Measurements from ENCODE around the gene STRN3. TPM values are rescaled to one million over a fixed set of nuclear protein-coding genes. Genes with fewer than 3 reads are reported as not detected.

Gene STRN3
- total RNA-seq, 1 donor from 2014 or later = 39.5 TPM

DNA sequence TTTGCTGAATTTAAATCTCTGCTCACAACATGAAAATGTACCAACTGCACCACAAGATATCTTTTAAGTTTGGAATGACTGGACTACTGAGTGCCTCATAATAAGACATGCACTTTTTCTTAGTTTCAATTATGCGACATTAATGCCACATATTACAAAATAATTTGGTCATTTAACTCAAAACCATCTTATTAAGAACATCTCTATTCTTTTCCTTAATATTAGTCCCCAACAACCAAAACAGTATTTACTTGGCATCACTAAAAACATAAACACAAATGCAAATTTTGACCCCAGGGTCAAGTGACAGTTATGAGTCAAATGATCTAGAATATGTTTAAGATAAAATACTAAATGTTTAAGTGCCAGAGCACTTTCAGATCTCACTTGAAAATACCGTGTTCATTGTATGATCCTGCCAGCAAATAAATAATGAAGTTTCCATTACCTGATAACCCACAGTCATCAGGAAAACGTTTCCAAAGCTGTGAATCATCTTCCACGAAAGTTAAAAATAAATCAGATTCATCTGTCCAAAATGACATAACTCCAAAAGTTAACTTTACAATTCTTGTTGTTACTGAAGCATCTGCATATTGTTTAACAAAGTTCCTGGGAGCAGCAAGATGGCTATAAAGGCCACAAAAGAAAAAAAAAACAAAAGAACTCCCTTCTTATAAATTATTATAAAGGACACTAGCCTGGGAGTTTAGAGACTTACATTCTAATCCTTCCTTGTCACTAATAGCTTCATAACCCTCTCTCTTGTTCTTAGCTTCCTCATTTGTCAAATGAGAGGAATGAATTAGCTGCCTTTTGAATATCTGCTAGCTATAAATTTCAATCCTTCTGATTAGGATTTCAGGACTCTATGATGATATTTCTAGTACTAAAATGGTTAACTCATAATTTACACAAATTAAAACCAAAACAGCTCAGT is 31.2 kb downstream of the STRN3 start:
- H3K27ac Mint-ChIP-seq (ENCODE audit: unreplicated experiment) = peak overlapping the region; percentile 60
- H3K9me3 Mint-ChIP-seq (ENCODE audit: low read depth) = peaks cover 9% of the 10 kb centered on the region
- H3K36me3 Mint-ChIP-seq (ENCODE audit: low read depth) = peaks cover 3% of the 10 kb centered on the region
- no peak for DNase-seq (ENCODE audit: low spot score)
- H3K27me3 Mint-ChIP-seq (ENCODE audit: low read depth) = no peaks in the 10 kb centered on the region
- no peak overlapping the region for H3K4me3 Mint-ChIP-seq (ENCODE audit: unreplicated experiment)
- peaks cover 36% of the 10 kb centered on the region for H3K4me1 Mint-ChIP-seq (ENCODE audit: low read depth)
- TF ChIP-seq, protein P1, sequence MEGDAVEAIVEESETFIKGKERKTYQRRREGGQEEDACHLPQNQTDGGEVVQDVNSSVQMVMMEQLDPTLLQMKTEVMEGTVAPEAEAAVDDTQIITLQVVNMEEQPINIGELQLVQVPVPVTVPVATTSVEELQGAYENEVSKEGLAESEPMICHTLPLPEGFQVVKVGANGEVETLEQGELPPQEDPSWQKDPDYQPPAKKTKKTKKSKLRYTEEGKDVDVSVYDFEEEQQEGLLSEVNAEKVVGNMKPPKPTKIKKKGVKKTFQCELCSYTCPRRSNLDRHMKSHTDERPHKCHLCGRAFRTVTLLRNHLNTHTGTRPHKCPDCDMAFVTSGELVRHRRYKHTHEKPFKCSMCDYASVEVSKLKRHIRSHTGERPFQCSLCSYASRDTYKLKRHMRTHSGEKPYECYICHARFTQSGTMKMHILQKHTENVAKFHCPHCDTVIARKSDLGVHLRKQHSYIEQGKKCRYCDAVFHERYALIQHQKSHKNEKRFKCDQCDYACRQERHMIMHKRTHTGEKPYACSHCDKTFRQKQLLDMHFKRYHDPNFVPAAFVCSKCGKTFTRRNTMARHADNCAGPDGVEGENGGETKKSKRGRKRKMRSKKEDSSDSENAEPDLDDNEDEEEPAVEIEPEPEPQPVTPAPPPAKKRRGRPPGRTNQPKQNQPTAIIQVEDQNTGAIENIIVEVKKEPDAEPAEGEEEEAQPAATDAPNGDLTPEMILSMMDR (IDR thresholded peaks at IDR 0.05) = no peak

DNA sequence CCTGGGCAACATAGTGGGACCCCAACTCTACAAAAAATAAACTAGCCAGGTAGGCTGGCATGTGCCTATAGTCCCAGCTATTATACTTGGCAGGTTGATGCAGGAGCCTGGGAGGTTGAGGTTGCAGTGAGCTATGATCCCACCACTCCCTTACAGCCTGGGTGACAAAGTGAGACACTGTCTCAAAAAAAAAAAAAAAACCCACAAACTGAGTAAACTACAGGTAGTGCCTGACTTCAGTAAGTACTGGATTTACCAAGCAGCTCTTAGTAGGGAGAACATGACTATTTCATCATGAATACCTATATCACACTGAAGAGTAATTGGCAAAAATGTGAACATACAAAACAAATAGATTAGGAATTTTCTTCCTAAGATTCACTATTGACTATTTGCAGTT is 33.1 kb downstream of the STRN3 start:
- H3K36me3 Mint-ChIP-seq (ENCODE audit: low read depth) = peaks cover 2% of the 10 kb centered on the region
- H3K27ac Mint-ChIP-seq (ENCODE audit: unreplicated experiment) = no peak overlapping the region
- H3K4me1 Mint-ChIP-seq (ENCODE audit: low read depth) = peaks cover 45% of the 10 kb centered on the region
- no peak for DNase-seq (ENCODE audit: low spot score)
- H3K27me3 Mint-ChIP-seq (ENCODE audit: low read depth) = no peaks in the 10 kb centered on the region
- TF ChIP-seq, protein P1 (IDR thresholded peaks at IDR 0.05) = no peak
- no peak overlapping the region for H3K4me3 Mint-ChIP-seq (ENCODE audit: unreplicated experiment)
- H3K9me3 Mint-ChIP-seq (ENCODE audit: low read depth) = no peaks in the 10 kb centered on the region

DNA sequence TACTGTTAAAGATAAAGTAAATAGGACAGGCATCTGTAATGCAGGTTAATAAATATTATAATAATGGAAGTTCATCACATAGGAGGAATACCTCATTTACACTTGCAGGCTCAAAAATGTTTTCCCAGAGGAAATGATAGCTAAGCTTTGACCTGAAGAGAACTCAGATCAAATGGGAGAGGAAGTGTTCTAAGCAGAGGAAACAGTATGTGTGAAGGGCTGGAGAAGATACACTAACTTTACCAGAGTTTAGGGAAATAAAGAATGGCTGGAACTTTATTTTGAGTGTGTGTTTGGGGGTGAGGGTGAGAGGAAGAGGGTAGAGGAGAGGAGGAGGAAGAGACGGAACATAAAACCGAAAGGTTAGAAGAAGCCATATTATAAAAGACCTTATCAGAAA is 34.8 kb downstream of the STRN3 start:
- TF ChIP-seq, protein P1 (IDR thresholded peaks at IDR 0.05) = no peak
- H3K27ac Mint-ChIP-seq (ENCODE audit: unreplicated experiment) = peak overlapping the region; percentile 80
- H3K27me3 Mint-ChIP-seq (ENCODE audit: low read depth) = no peaks in the 10 kb centered on the region
- DNase-seq (ENCODE audit: low spot score) = no peak
- H3K9me3 Mint-ChIP-seq (ENCODE audit: low read depth) = no peaks in the 10 kb centered on the region
- peaks cover 52% of the 10 kb centered on the region for H3K4me1 Mint-ChIP-seq (ENCODE audit: low read depth)
- H3K36me3 Mint-ChIP-seq (ENCODE audit: low read depth) = no peaks in the 10 kb centered on the region
- H3K4me3 Mint-ChIP-seq (ENCODE audit: unreplicated experiment) = no peak overlapping the region

DNA sequence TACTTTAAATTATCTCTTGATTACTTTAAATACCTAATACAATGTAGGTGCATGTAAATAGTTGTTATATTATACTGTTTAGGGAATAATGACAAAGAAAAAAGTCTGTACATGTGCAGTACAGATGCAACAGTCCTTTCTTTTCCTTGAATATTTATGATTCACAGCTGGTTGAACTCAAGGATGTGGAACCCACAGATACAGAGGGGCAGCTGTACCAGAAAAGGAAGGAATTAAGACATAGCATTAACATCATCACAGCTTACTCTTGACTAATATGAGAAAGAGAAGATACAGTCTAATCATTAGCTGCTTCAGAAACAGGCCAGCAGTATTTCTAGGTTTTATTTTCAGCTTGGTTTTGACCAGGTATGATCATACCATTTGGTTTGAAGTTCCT is 35.4 kb downstream of the STRN3 start:
- H3K36me3 Mint-ChIP-seq (ENCODE audit: low read depth) = no peaks in the 10 kb centered on the region
- no peaks in the 10 kb centered on the region for H3K27me3 Mint-ChIP-seq (ENCODE audit: low read depth)
- peaks cover 54% of the 10 kb centered on the region for H3K4me1 Mint-ChIP-seq (ENCODE audit: low read depth)
- no peak overlapping the region for H3K27ac Mint-ChIP-seq (ENCODE audit: unreplicated experiment)
- H3K9me3 Mint-ChIP-seq (ENCODE audit: low read depth) = no peaks in the 10 kb centered on the region
- DNase-seq (ENCODE audit: low spot score) = no peak
- H3K4me3 Mint-ChIP-seq (ENCODE audit: unreplicated experiment) = no peak overlapping the region
- TF ChIP-seq, protein P1 (IDR thresholded peaks at IDR 0.05) = no peak

DNA sequence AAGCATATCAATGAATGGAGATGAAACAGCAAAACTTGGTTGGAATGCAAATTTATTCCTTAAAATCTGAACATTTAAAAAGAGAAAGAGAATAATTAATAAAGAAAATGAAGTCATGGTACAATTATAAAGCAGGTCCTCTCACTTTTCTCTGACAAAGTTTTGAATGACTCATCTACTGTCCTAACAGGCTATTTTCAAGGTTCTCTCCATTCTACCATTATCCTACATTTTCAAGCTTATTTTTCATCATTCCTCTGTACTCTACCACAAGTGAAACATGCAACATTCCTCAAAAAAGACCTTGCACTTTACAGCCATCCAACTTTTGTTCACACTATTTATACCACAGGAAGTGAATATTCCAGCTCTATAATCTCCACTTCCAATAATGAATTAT is 37.7 kb downstream of the STRN3 start:
- H3K9me3 Mint-ChIP-seq (ENCODE audit: low read depth) = no peaks in the 10 kb centered on the region
- no peaks in the 10 kb centered on the region for H3K36me3 Mint-ChIP-seq (ENCODE audit: low read depth)
- no peak overlapping the region for H3K4me3 Mint-ChIP-seq (ENCODE audit: unreplicated experiment)
- no peak for DNase-seq (ENCODE audit: low spot score)
- H3K27me3 Mint-ChIP-seq (ENCODE audit: low read depth) = no peaks in the 10 kb centered on the region
- peaks cover 49% of the 10 kb centered on the region for H3K4me1 Mint-ChIP-seq (ENCODE audit: low read depth)
- H3K27ac Mint-ChIP-seq (ENCODE audit: unreplicated experiment) = peak overlapping the region; percentile 37
- TF ChIP-seq, protein P1 (IDR thresholded peaks at IDR 0.05) = no peak

Data from chondrocyte (in vitro differentiated cells).